ENCODE measurements around the gene SLC38A10. TPM values are rescaled to one million over a fixed set of nuclear protein-coding genes. Genes with fewer than 3 reads are reported as not detected.

Gene SLC38A10
- total and polyA plus RNA-seq, 12 donors, result 27.8 to 56.2 (median 38.4) TPM

DNA sequence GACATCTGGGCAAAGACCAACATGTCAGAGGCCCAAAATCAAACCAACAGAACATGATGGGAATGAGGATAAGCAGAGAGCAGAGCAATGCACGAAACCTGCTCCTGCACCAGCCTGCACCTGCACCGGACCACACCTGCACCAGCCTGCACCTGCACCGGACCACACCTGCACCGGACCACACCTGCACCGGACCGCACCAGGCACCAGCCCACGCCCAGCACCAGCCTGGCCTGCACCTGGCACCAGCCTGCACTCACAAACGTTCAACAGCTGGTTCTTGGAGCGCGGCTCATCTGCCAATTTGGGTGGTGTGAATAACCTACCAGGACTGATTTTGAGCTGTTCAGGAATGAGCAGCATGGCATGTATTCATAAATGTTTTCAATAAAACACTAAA, 90.5 kb downstream of the SLC38A10 start:
- TF ChIP-seq, protein P1, sequence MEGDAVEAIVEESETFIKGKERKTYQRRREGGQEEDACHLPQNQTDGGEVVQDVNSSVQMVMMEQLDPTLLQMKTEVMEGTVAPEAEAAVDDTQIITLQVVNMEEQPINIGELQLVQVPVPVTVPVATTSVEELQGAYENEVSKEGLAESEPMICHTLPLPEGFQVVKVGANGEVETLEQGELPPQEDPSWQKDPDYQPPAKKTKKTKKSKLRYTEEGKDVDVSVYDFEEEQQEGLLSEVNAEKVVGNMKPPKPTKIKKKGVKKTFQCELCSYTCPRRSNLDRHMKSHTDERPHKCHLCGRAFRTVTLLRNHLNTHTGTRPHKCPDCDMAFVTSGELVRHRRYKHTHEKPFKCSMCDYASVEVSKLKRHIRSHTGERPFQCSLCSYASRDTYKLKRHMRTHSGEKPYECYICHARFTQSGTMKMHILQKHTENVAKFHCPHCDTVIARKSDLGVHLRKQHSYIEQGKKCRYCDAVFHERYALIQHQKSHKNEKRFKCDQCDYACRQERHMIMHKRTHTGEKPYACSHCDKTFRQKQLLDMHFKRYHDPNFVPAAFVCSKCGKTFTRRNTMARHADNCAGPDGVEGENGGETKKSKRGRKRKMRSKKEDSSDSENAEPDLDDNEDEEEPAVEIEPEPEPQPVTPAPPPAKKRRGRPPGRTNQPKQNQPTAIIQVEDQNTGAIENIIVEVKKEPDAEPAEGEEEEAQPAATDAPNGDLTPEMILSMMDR (IDR thresholded peaks at IDR 0.05), result no peak
- 89 to 93% methylated on average over 10 of the region's 10 CpGs for WGBS, 2 donors
- ATAC-seq (no peak), DNase-seq (no peak)
- Histone ChIP-seq H3K9me3 (no peaks in the 10 kb centered on the region), H3K4me3 (no peak overlapping the region), H3K4me1 (no peaks in the 10 kb centered on the region), H3K27me3 (no peaks in the 10 kb centered on the region), H3K36me3 (peaks cover 0 to 42% (median 0%) of the 10 kb centered on the region in 9 donors), H3K27ac (no peak overlapping the region)
- intact Hi-C loops (cut with DNase I), result loop anchor here in 2 of 10 donors (5.0 to 10.0 kb wide), 2 partner anchors 62 to 190 kb away; no protein-coding TSS in a partner anchor

DNA sequence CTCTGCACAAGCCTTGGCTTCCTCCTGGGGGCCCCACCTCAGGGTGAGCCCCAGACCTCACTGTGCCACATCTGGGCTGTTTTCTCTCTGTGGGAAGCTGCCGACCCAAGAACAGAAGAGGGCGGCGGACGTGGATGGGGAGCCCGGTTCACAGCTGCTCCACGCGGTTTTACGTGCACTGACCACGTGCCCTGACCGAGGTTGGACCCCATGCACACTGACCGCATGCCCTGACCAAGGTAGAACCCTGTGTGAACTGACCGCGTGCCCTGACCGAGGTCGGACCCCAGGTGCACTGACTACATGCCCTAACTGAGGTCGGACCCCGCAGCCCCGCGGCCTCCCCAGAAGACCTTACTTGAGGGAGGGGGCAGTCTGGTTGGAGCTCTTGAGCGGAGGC, 92.0 kb downstream of the SLC38A10 start:
- intact Hi-C loops (cut with DNase I), result loop anchor here in 2 of 10 donors (5.0 to 10.0 kb wide), 2 partner anchors 61 to 188 kb away; no protein-coding TSS in a partner anchor
- Histone ChIP-seq H3K4me1 (peaks cover 0 to 11% (median 0%) of the 10 kb centered on the region in 9 donors), H3K9me3 (no peaks in the 10 kb centered on the region), H3K36me3 (peaks cover 0 to 48% (median 0%) of the 10 kb centered on the region in 9 donors), H3K4me3 (no peak overlapping the region), H3K27ac (no peak overlapping the region), H3K27me3 (no peaks in the 10 kb centered on the region)
- 92 to 97% methylated on average over 20 of the region's 20 CpGs for WGBS, 2 donors
- no peak for ATAC-seq
- TF ChIP-seq, protein P1 (IDR thresholded peaks at IDR 0.05), result no peak
- no peak for DNase-seq

DNA sequence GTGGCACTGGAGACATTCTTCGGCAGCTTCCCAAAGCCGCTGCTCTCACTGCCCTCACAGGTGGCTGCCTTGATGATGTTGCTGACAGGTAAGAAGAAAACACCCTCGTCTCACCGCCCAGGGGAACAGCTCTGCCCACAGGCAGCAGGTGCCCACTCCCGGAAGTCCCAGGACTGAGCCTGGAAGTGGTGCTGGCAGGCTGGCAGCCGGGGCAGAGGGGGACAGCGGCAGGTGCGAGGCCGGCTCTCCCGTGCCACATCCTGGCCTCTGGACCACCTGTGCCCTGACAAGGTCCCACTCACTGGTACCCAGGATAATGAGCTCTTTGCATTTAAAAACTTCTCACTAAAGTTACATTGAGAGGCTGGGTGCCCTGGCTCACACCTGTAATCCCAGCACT, 92.8 kb downstream of the SLC38A10 start:
- ATAC-seq, result no peak
- no peak for DNase-seq
- Histone ChIP-seq H3K36me3 (peaks cover 0 to 54% (median 0%) of the 10 kb centered on the region in 9 donors), H3K9me3 (no peaks in the 10 kb centered on the region), H3K27ac (no peak overlapping the region), H3K27me3 (no peaks in the 10 kb centered on the region), H3K4me3 (no peak overlapping the region), H3K4me1 (peaks cover 0 to 19% (median 0%) of the 10 kb centered on the region in 9 donors)
- 95 to 97% methylated on average over 10 of the region's 10 CpGs for WGBS, 2 donors
- TF ChIP-seq, protein P1 (IDR thresholded peaks at IDR 0.05), result no peak
- intact Hi-C loops (cut with DNase I), result loop anchor here in 2 of 10 donors (5.0 to 10.0 kb wide), 2 partner anchors 60 to 188 kb away; no protein-coding TSS in a partner anchor

DNA sequence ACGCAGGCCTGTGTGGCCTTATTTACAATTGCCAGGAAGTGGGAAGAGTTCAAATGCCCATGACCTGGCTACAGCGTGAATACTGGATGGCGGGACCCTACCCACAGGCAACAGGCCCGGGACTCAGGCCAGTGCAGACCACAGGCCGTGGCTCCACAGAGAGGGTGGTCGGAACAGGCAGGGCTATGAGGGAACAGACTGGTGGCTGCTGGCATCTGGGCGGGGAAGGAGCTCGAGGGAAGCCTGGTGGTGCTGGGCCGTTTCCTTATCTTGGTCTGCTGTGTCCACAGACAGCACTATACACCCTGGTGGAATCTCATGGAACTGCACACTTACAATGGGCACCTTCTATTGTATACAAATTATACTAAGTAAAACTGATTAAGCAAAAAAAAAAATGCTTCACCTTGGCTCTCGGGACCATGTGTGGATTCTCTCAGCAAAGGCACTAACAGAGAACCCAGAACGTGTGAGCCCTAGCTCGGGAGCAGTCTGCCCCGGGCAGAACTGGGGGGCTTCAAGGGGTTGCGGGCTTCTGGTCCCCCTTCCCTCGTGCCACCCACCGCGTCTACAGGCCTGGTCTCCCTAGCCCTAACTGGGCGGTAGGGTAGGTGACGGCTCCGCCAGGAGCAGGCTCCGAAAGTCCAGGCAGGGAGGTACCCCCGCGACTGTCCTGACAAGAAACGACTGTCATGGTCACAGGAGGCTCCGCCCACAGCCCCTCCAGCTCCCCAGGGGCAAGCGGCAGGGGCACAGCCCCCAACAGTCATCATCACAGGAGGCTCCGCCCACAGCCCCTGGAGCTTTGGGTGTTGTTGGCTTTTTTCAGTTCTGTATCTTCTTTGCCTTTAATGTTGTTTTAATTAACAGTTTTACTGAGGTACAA, 94.2 kb downstream of the SLC38A10 start:
- Histone ChIP-seq H3K4me3 (no peak overlapping the region), H3K4me1 (peaks cover 0 to 33% (median 9%) of the 10 kb centered on the region in 9 donors), H3K27ac (no peak overlapping the region), H3K9me3 (no peaks in the 10 kb centered on the region), H3K27me3 (no peaks in the 10 kb centered on the region), H3K36me3 (peaks cover 0 to 43% (median 0%) of the 10 kb centered on the region in 9 donors)
- 78 to 84% methylated on average over 27 of the region's 27 CpGs for WGBS, 2 donors
- DNase-seq, result peak in 1 of 2 donors; percentile 66
- intact Hi-C loops (cut with DNase I), result loop anchor here in 5 of 10 donors (1.0 to 10.0 kb wide), 4 partner anchors 58 to 186 kb away; no protein-coding TSS in a partner anchor
- TF ChIP-seq, protein P1 (IDR thresholded peaks at IDR 0.05), result peak; percentile 36 to 71 (median 66)
- ATAC-seq, result peak in 7 of 8 donors; percentile 15 to 70 (median 63)

All from heart right ventricle (tissue), 16 donors.